Activated CD4-positive, alpha-beta T cell treated with anti-CD3 and anti-CD28 coated beads, Interleukin-2, amount 50 U/mL, for 4 hours (primary cell): ENCODE measurements around the gene PARVG.
"Not testable (repeated sequence)": the region's sequence is repeated elsewhere in the genome, so short reads cannot be mapped to it uniquely, and the experiment has no call there.

ENCODE experiments used
- DNase-seq, 2 experiments: peaks; one replicate each; pipeline ENCODE4 v3.0.0-alpha.2; 2020

Gene PARVG

DNA sequence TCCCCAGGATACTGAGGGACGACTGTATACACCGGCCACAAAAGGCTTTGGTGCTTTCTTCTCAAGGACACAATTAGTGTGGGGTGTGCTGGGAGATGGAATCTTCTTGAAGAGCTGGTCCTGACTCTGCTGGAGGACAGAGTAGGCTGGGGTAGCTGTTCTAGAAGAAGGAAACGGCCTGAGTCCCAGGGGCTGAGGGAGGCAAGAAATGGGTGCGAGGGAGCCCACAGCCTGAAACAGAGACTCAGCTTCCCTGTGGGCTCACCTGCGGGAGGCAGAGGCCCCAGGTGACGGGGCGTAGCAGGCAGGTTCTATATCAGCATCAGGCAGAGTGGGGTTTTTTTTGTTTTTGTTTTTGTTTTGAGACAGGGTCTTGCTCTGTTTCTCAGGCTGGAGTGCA lies 36.6 kb downstream of the PARVG start:
- DNase-seq: no peak

DNA sequence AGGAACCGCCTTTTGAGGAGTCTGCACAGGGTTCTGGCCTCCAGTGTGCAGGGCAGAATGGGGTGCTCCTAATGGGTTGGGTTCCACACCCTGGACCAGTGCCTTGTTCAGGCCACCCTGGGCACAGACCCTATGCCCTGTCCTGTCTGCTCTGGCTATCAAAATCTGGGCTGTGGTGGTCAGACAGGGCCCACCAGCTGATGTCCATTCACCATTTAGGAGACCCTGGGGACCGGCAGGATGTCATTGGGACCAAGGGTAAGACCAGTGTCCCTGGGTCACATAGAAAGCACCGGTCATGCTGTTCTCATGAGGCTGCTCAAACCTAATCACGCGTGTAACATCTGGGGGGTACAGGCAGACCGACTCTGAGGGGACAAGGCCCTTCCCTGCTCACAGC lies 37.3 kb downstream of the PARVG start:
- DNase-seq: no peak

DNA sequence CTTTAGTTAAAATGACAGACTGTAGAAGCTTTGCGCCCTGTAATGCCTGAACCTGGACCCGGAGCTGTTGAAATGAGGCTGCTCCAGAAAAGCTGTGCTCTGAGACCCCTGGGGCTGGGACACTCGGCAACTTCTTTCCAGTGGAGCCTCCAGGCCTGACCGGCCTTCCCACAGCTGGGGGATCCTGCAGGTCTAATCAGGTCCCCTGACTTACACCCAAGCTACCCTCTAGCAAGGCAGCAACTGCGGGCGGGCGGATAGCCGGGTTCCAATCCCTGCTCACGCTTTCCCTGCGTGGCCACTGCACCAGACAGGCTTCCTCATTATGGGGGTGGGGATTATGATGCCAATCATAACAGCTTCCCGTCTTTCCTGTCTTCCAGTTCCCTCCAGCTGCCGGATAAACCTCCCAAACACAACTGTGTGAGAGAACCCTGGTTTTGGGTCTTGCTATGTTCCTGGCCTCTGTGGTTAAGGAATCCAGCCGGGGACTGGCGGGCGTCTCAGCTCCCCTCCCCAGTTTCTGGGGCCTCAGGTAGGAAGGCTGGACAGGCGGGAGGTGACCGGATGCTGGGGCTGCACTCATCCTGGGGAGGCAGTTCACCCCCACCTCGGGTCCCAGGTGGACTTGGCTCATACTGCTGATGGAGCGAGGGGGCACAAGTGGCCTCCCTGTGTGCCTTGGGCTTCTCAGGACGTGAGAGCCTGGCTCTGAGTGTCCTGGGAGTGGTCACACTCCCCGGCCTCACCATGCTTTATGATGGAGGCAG lies 38.6 kb downstream of the PARVG start:
- DNase-seq: no peak

DNA sequence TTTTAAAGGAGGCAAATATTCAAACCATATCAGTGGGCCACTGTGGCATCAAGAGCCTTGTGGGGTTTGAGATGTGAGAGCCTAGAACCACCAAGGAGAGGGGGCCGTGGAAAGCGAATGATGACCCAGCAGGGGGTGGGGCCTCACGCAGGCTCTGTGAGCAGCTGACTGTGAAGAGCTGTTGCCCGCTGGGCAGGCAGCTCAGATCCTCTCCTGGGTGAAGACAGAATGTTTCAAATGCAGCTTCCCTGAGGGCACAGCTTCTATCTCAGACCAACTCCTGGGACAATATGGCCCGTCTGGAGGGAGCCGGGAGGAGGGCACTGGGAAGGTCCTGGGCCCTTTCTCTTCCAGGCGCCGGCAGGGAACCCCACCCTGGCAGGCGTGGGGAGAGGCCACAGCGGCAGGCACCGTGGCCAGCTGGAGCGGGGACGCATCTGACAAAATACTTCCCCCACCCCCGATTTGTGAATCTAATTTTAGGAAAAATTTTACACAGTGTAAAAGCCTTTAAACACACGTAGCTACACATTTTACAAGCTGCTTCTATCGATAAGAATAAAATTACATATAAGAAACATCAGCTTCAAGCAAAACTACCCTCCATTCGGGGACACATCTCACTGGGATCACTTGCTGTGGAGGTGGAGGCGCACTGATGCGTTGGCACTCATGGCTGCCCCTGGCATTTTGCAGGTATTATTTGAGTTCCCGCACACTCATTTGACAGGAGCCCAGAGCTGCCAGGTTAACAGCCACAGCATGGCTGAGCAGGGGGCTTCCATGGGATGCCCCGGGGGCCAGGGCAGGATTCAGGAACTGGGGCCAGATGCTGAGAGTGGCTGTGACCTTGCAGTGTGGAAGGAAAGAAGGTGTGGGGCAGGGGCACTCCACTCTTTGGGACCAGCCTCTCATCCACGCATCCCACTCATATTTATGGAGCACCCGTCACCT lies 40.3 kb downstream of the PARVG start:
- no peak for DNase-seq

DNA sequence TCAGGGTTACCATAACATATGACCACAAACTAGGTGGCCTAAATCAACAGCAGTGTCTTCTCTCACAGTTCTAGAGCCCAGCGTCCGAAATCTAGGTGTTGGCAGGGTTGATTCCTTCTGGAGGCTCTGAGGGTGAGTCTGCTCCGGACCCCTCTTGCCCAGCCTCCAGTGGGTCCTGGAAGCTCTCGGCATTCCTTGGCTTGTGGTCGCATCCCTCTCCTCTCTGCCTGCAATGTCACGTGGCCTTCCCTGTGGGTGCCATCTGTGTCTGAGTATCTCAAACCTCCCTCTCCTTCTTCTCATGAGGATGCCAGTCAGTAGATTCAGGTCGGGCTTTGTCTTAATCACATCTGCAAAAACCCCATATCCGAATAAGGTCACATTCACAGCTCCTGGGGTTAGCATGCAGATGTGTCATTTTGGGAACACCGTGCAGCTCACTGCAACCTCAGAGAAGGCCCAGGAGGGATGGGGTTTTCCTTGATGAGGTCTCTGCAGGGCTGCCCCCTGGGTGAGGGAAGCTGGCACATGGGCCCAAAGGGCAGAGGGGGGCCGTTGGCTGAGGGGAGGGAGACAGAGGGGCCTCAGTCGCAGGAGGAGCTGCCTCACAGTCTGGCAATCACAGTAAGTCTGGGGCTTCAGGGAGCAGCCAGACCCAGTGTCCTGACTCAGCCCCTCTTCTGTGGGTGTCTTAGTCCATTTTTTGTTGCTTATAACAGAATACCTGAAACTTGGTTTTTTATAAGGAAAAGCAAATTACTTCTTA lies 41.2 kb downstream of the PARVG start:
- DNase-seq: no peak

DNA sequence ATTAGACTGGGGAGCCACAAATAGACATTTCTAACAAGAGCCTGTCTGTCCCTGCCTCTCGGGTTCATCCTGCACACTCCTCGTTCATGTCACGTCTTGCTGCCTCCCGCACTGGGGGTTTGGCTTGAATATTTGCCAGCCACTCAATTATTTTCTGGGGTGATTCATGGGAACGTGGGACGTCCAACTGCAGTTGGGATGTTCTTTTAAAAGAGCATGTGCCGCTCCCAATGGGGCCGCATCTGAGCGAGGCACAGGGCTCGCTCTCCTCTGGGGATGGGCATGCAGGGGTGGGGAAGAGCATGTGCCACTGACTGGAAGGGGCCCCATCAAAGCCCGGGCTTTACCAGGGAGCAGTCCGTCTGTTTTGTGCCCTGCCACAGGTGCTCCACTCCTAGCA lies 43.4 kb downstream of the PARVG start:
- no peak for DNase-seq

DNA sequence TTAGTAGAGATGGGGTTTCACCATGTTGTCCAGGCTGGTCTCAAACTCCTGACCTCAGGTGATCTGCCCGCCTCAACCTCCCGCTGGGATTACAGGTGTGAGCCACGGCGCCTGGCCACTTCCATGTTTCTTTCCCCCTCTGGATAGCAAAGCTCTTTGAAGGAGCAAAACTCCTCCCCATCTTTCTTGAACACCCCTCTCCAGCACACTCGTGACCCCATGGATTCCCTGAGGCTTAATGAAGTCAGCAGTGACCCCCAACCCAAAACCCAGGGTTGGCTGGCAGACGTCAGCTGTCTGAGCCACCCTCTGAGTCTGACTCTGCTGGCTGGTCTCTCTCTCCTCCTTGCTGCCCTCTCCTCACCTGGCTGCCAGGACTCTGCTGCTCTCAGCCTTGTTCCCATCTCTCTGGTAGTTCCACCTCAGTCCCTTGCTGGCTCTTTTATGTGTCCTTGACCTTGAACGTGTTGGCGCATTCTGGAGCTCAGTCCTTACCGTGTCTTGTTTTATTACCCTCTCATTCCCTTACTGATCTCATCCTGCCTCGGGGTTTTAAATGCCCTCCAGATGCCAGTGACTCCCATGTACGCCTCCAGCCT lies 44.5 kb downstream of the PARVG start:
- no peak for DNase-seq

DNA sequence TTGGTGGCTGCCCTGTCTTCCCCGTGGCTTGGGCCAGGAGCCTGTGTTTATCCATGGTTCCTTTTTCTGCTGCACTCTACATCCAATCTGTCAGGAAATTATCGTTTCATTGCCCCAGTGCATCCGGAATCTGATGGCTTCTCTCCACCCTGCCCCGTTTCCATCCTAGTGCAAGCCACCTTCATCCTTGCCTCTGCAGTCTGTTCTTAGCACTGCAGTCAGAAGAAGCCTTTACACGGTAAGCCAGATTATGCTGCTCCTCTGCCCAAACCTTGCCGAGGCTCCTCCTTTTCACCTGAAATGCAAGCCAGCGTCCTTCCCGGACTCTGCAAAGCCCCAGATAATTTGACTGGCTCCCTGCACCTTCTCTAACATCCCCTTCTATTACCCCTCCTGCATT lies 45.1 kb downstream of the PARVG start:
- no peak for DNase-seq

DNA sequence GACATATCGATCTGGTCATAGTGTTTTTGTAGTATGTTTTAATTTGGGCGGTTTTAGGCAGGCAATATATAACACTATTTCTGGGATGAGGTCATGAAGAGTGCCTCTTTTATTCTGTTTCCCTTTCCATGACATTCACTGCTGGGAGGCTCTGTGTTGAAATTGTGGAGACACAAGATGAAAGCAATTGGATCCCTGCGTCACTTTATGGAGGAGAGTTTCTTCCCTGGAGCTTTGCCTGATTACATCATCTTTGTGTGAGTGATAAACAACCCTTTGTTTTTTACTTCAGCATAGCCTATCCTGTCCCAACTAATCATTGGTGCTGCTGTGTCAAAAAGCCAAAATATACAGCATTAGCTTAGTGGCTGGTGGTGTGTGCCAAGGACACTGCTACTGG lies 48.6 kb downstream of the PARVG start:
- no peak for DNase-seq

DNA sequence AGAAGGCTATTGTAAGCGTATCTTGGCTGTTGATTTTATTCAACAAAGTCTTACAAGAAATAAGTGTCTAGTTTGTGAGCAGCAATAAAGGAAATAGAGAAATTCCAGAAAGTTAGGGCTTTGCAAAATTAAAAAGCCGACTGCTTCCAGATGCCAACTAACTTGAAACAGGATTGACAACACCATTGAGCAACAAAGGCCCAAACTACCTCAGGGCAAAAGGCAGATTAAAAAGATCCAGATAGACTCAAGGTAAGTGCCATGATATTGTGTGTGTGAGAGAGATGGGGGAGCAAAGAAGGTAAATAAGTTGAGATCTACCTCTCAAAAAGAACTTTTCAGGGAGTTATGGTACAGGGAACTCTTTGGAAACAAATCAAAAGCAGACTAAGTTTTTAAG lies 49.1 kb downstream of the PARVG start:
- DNase-seq: no peak

DNA sequence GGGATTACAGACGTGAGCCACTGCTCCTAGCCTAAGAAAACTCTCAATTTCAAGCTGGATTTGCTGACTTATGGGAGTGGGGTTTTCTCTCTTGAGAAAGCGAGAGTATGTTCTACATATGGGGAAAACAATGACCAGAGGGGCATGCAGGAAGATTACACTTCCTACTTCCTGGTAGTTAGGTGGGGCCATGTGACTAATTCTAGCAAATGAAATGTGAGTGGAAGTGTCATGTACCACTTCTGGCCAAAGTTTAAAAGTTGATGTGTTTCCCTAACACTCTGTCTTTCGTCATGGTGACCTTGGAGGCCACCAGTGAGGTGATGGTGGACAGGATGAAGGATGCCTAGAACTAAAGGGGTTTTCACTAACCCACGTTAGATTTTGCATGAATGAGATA lies 50.5 kb downstream of the PARVG start:
- DNase-seq: no peak

DNA sequence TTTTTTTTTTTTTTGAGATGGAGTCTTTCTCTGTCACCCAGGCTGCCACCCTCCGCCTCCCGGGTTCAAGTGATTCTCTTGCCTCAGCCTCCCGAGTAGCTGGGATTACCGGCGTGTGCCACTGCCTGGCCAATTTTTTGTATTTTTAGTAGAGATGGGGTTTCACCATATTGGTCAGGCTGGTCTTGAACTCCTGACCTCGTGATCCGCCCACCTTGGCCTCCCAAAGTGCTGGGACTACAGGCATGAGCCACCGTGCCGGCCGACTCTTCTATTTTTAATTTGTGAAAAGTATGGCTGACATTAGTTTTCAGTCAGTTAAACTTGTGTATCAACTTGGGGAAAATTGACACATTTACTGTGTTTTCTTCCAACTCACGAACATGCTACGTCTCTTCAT lies 53.6 kb downstream of the PARVG start:
- DNase-seq: not testable (repeated sequence)

DNA sequence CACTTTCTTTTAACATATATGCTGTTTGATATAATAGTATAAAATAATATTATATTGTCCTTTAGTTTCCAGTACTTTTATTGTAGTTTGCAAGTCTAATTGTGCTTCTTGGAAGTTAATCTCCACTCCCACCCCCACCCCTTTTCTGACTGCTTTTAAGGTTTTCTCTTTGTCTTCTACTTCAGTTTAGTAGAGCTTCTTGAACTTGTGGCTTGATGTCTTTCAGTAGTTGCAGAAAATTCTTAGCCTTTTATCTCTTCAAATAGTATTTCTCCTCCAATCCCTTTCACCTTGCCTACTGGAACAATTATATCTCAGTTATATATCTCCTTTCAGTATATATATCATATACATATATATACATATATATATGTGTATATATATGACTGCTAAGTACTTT lies 56.6 kb downstream of the PARVG start:
- no peak for DNase-seq

DNA sequence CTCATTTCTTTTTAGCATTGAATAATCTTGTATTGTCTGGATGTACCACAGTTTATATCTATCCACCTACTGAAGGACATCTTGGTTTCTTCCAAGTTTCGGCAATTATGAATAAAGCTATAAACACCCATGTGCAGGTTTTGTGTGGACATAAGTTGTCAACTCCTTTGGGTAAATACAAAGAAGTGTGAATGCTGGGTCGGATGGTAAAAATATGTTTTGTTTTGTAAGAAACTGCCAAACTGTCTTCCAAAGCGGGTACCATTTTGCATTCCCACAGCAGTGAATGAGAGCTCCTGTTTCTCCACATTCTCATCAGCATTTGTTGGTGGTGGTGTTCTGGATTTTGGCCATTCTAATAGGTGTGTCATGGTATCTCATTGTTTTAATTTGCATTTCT lies 60.4 kb downstream of the PARVG start:
- not testable (repeated sequence) for DNase-seq

DNA sequence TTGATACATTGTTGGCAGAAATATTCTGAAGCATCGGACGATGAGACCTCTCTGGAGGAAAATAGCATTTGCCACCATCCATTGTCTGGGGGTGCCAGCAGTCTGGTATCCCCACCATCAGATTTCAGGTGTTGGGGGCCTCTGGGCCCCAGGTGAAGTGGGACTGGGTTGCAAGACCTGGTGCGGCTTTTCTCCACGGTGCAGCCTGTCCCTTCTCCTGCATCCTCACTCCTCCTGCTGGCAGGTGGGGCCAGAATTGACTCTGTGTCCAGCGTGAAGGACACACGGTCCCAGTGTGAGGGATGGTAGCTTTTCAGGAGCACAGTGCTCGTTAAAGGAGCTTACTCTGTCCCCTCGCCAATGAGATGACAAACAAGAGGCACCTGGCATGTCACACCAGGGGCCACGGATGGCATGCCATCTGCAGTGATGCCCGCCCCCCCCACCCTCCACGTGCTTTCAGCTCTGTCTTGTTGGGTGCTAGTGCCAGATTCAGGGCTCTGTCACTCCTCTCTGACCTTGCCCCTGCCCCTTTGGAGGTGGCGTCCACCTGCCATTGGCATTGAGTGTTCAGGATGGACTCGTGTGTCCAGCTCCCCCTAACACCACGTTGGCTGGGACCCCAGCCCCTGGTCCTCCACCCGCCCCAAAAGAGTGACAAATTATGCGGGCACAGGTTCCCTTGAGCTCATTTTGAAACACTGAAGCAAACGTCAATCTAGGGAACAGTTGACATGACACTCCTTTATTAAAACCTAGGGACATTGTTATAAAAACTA lies 62.4 kb downstream of the PARVG start:
- no peak for DNase-seq

DNA sequence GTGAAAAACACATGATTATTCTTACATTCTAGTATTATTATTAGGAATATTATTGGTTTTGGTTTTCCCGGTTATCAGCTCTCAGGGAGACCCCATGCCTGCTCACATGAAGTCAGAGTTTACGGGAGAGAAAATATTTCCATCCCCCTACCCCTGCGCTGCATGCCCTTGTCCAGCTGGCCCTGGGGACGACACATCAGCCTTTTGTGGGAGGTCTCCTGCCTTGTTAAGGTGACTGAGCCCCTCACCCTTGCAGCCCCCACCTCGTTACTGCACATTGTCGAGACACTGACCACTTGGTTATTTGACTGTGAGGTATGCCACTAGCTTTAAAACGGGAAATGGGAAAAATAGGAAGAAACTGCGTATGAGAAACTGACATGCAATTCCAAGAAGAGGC lies 63.0 kb downstream of the PARVG start:
- no peak for DNase-seq

DNA sequence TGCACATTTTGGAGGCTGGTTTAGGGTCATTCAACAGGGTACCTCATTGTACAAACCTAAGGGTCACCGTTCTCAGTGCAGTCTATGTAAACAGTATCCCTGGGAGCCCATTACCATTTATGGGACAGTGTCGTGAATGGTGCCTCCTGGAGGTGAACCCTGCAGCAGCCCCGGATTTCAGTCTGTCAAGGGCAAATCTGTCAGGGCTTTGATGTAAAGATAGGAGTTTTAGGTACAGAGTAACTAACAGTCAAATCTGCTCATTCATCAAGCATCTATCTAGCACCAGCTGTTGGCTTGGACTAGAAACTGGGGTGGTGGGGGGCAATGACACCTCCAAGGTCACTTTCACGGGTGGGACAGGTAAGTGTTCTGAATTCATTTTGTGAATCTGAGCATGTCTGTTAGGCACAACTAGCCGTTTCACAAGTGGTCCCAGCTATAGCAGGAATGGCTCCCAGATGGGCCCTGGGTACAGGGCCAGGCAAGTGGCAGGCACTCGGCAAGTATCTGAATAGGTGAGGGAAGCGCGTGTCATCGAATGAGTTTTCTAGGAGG lies 63.6 kb downstream of the PARVG start:
- DNase-seq: no peak

DNA sequence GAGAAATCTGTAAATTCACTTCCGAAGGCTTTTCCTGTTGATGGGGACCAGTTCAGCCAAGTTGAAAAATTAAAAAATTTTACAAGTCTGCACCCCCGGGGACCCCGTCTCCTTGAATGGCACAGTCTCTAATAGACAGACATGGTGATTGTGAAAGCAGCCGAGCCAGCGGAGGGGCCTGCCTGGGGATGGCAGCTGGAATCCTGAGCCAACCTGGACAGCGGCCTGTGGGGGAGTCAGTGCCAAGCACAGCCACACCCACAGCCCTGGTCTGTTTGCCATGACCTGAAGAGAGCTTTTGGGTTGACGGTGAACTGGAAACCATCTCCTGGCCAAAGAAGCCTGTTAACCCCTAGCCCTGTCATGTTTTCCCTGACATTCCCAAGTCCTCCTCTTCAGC lies 64.7 kb downstream of the PARVG start:
- DNase-seq: no peak

DNA sequence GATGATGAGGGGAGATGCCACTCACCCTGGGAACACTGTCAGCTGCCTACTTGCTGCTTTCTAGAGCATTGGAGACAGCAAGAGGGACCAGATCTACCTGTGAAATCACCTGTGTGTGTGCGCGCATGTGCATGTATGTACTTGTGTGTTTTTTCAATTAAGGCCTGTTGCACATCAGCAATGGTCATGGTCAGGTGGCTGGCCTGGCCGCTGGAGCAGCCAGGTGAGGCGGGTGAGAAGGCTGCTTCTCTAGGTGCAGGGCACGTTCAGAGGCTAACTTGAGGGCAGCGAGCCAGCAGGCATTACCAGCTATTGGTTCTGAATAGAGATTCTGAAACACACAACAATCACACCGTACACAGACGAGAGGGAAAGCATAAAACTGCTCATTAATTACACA lies 65.1 kb downstream of the PARVG start:
- DNase-seq: no peak

DNA sequence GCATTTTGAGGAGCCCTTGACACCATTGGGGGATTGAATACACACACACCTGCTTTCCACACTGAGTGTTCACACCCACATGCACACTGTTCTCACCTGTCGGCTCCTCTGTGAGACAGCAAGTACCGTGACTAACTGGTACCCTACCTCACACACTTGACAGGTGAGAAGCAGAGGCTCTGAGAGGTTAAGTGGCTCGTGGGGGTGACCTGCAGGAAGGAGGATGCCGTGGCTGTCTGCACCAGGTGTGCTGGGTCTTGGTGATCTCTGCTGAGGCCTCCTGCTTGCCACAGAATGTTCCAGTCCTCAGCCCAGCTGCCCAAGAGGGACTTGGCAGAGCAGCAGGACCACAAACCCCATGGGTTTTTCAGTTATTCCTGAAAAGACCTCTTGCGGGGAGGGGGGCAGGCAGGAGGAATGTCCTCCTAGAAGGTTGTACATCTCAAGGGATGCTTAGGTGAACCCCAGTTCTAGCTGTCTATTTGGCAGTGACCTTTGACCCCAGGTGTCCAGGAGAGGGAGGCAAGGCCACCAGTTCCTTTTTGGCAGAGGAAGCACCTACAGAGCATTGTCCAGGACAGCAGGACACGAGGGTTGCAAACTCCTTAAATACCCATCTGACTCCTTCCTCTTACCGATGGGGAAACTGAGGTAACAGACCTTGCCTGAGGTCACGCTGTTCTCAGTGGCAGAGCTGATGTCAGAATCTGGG lies 66.0 kb downstream of the PARVG start:
- no peak for DNase-seq

DNA sequence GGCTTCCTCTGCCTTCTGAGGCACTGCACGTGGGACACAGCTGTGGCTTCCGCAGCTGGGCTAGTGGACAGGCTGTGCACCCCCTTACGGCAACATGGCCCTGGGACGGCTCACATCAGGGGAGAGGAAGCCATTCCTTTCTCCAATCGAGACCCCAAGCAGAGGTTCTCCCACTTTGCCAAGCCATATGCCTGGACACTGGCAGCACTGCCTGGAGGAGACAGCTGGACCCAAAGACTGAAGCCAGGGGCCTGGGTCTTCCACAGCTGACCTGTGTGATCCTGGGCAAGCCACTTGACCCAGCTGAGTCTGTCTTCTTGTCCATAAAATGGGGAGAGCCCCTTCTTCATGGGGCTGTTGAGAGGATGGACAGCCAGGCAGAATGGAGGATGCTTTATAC lies 66.6 kb downstream of the PARVG start:
- no peak for DNase-seq
